HEK293 (cell line): ENCODE results near the gene DNM1L.

ENCODE experiments used
- GLI4 ChIP-seq: fragments of 450-650 bp; formaldehyde crosslinking; IDR thresholded peaks from 2 replicates; pipeline ENCODE4 v1.5.1; 2016; ENCODE audit warnings: missing biosample characterization, missing genetic modification characterization
- HOXA7 ChIP-seq: sonication (generic); formaldehyde crosslinking; IDR thresholded peaks from 2 replicates; pipeline ENCODE4 v1.8.1; 2022; ENCODE audit warnings: missing genetic modification reagents, borderline replicate concordance
- KLF7 ChIP-seq: fragments of 450-650 bp; formaldehyde crosslinking; IDR thresholded peaks from 2 replicates; pipeline ENCODE4 v1.5.1; 2016; ENCODE audit warnings: missing biosample characterization, missing genetic modification characterization, borderline replicate concordance
- ZBTB8A ChIP-seq: fragments of 450-650 bp; formaldehyde crosslinking; IDR thresholded peaks from 2 replicates; pipeline ENCODE4 v1.5.1; 2016; ENCODE audit warnings: missing biosample characterization, missing genetic modification characterization
- ZNF16 ChIP-seq: fragments of 450-650 bp; formaldehyde crosslinking; IDR thresholded peaks from 2 replicates; pipeline ENCODE4 v1.5.1; 2016; ENCODE audit warnings: low read depth, missing biosample characterization, missing genetic modification characterization
- ZNF174 ChIP-seq: fragments of 450-650 bp; formaldehyde crosslinking; IDR thresholded peaks from 2 replicates; pipeline ENCODE4 v1.5.0; 2017; ENCODE audit warnings: missing biosample characterization, mild to moderate bottlenecking, missing genetic modification characterization
- ZNF221 ChIP-seq: fragments of 450-650 bp; formaldehyde crosslinking; IDR thresholded peaks from 2 replicates; pipeline ENCODE4 v1.5.1; 2017; ENCODE audit warnings: missing biosample characterization, missing genetic modification characterization, borderline replicate concordance
- ZNF24 ChIP-seq: fragments of 450-650 bp; formaldehyde crosslinking; IDR thresholded peaks from 2 replicates; pipeline ENCODE4 v1.5.1; 2016; ENCODE audit warnings: missing biosample characterization, missing genetic modification characterization
- ZNF707 ChIP-seq: fragments of 450-650 bp; formaldehyde crosslinking; IDR thresholded peaks from 2 replicates; pipeline ENCODE4 v1.5.1; 2016; ENCODE audit warnings: missing biosample characterization, missing genetic modification characterization
- ZNF747 ChIP-seq: fragments of 450-650 bp; formaldehyde crosslinking; IDR thresholded peaks from 2 replicates; pipeline ENCODE4 v1.5.1; 2016; ENCODE audit warnings: missing biosample characterization, missing genetic modification characterization
- ZNF776 ChIP-seq: fragments of 450-650 bp; formaldehyde crosslinking; IDR thresholded peaks from 2 replicates; pipeline ENCODE4 v1.5.0; 2017; ENCODE audit warnings: missing biosample characterization, missing genetic modification characterization, borderline replicate concordance
- TF ChIP-seq, protein P1 (sequence below): fragments of 450-650 bp; formaldehyde crosslinking; IDR thresholded peaks from 2 replicates; pipeline ENCODE4 v1.5.1; 2016; ENCODE audit warnings: missing biosample characterization, missing genetic modification characterization
- TF ChIP-seq, protein P2 (sequence below): fragments of 450-650 bp; formaldehyde crosslinking; IDR thresholded peaks from 2 replicates; pipeline ENCODE4 v1.5.1; 2016; ENCODE audit warnings: missing biosample characterization, missing genetic modification characterization
- TF ChIP-seq, protein P3 (sequence below): fragments of 450-650 bp; formaldehyde crosslinking; IDR thresholded peaks from 2 replicates; pipeline ENCODE4 v1.5.1; 2017; ENCODE audit warnings: missing biosample characterization, missing genetic modification characterization

DNA sequence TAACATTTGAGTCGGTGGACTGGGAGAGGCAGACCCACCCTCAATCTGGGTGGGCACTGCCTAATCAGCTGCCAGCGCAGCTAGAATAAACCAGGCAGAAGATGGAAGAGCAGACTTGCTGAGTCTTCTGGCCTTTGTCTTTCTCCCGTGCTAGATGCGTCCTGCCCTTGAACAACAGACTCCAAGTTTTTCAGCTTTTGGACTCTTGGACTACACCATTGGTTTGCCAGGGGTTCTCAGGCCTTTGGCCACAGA, 27.2 kb upstream of the DNM1L start:
- TF ChIP-seq, protein P1, sequence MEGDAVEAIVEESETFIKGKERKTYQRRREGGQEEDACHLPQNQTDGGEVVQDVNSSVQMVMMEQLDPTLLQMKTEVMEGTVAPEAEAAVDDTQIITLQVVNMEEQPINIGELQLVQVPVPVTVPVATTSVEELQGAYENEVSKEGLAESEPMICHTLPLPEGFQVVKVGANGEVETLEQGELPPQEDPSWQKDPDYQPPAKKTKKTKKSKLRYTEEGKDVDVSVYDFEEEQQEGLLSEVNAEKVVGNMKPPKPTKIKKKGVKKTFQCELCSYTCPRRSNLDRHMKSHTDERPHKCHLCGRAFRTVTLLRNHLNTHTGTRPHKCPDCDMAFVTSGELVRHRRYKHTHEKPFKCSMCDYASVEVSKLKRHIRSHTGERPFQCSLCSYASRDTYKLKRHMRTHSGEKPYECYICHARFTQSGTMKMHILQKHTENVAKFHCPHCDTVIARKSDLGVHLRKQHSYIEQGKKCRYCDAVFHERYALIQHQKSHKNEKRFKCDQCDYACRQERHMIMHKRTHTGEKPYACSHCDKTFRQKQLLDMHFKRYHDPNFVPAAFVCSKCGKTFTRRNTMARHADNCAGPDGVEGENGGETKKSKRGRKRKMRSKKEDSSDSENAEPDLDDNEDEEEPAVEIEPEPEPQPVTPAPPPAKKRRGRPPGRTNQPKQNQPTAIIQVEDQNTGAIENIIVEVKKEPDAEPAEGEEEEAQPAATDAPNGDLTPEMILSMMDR (tag by site-specific recombination): no peak
- no peak for TF ChIP-seq ZNF221
- no peak for TF ChIP-seq ZNF174
- TF ChIP-seq ZNF24 (tag by site-specific recombination): no peak
- TF ChIP-seq KLF7: no peak
- TF ChIP-seq ZNF16 (tag by site-specific recombination): no peak
- TF ChIP-seq ZNF776 (tag by site-specific recombination): no peak
- TF ChIP-seq ZNF707 (tag by site-specific recombination): no peak
- TF ChIP-seq, protein P2, sequence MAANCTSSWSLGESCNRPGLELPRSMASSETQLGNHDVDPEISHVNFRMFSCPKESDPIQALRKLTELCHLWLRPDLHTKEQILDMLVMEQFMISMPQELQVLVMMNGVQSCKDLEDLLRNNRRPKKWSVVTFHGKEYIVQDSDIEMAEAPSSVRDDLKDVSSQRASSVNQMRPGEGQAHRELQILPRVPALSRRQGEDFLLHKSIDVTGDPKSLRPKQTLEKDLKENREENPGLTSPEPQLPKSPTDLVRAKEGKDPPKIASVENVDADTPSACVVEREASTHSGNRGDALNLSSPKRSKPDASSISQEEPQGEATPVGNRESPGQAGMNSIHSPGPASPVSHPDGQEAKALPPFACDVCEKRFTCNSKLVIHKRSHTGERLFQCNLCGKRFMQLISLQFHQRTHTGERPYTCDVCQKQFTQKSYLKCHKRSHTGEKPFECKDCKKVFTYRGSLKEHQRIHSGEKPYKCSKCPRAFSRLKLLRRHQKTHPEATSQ (tag by site-specific recombination): no peak
- TF ChIP-seq, protein P3, sequence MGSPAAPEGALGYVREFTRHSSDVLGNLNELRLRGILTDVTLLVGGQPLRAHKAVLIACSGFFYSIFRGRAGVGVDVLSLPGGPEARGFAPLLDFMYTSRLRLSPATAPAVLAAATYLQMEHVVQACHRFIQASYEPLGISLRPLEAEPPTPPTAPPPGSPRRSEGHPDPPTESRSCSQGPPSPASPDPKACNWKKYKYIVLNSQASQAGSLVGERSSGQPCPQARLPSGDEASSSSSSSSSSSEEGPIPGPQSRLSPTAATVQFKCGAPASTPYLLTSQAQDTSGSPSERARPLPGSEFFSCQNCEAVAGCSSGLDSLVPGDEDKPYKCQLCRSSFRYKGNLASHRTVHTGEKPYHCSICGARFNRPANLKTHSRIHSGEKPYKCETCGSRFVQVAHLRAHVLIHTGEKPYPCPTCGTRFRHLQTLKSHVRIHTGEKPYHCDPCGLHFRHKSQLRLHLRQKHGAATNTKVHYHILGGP (tag by site-specific recombination): no peak
- TF ChIP-seq HOXA7 (CRISPR knock-in tag): no peak
- TF ChIP-seq ZBTB8A (tag by site-specific recombination): no peak
- TF ChIP-seq ZNF747 (tag by site-specific recombination): no peak
- no peak for TF ChIP-seq GLI4
